MM.1S (cell line): ENCODE measurements around the gene EXOC6.

Experiments
- CTCF ChIP-seq: fragments of 300-600 bp; sonication (generic); IDR thresholded peaks from 2 replicates; pipeline ENCODE4 v1.5.1; 2016; ENCODE audit warnings: antibody characterized with exemption, low read length, mixed read lengths
- EZH2 ChIP-seq: fragments of 300-600 bp; sonication (generic); optimal IDR thresholded peaks from 2 replicates; pipeline ENCODE3; 2017; ENCODE audit warnings: low read depth, mild to moderate bottlenecking, antibody characterized with exemption, low read length, mixed read lengths

DNA sequence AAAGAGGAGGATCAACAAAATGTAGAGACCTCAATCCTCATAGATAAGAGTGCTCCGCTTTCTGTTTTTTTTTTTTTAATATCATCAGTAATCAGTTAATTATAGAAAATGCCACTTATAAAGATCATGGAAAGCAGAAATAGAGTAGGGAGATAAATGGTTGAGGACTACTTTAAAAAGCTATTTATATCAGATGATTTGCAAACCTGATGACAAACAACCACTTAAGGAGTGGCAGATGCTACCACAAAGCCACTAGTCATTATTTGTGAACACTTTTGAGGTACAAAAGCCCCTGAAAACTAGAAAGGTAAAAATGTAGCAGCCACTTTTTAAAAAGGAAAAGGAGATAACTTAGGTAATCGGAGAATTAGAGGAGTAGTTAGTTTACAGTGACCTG lies 113.3 kb downstream of the EXOC6 start:
- no peak for TF ChIP-seq CTCF
- no peak for TF ChIP-seq EZH2
